ENCODE data around the gene BORCS5. TPM values are rescaled to one million over a fixed set of nuclear protein-coding genes. Genes with fewer than 3 reads are reported as not detected.

BORCS5 gene
- total RNA-seq, 2 experiments from 2014 or later = 43.7 to 47.8 TPM

- intact Hi-C loops (cut with micrococcal nuclease) = loop anchor here (1.0 kb wide), 8 partner anchors 20 to 348 kb away; partner anchors contain the start of gene BORCS5
- peaks cover 45% of the 10 kb centered on the region for H3K4me1 Mint-ChIP-seq (ENCODE audit: low read depth)
- H3K27ac Mint-ChIP-seq = peak overlapping the region; percentile 70
- peaks cover 8% of the 10 kb centered on the region for H3K9me3 Mint-ChIP-seq
- H3K4me3 Mint-ChIP-seq = no peak overlapping the region
- no peaks in the 10 kb centered on the region for H3K27me3 Mint-ChIP-seq
- no peak for DNase-seq
- peaks cover 27% of the 10 kb centered on the region for H3K36me3 Mint-ChIP-seq
- POLR2A ChIA-PET = interaction anchor here (0.6 to 1.9 kb wide), 15 partner anchors 20 to 347 kb away, joined by 3 to 12 read pairs (median 4); partner anchors contain the start of genes BORCS5 and DUSP16
- CTCF ChIA-PET = interaction anchor here (0.7 to 5.0 kb wide), 46 partner anchors 8 to 360 kb away, joined by 3 to 51 read pairs (median 5); partner anchors contain the start of genes BORCS5 and DUSP16
Observed at GRCh38 chr12:12376646-12377448, 20.0 kb downstream of the BORCS5 start.

GRCh38 chr12:12378616-12379015 lies 21.7 kb downstream of the BORCS5 start:
- no peak for DNase-seq
- Mint-ChIP-seq H3K27ac (peak overlapping the region; percentile 72), H3K4me1 (ENCODE audit: low read depth) (peaks cover 56% of the 10 kb centered on the region), H3K36me3 (peaks cover 34% of the 10 kb centered on the region), H3K4me3 (no peak overlapping the region), H3K27me3 (no peaks in the 10 kb centered on the region), H3K9me3 (peaks cover 14% of the 10 kb centered on the region)
- CTCF ChIA-PET = interaction anchor here (0.6 to 5.0 kb wide), 9 partner anchors 11 to 358 kb away, joined by 3 to 51 read pairs (median 6); no protein-coding TSS in a partner anchor
- intact Hi-C loops (cut with micrococcal nuclease) = no loop called here
- POLR2A ChIA-PET = interaction anchor here (0.5 kb wide), 1 partner anchor 319 kb away, joined by 3 read pairs; no protein-coding TSS in a partner anchor

GRCh38 chr12:12379831-12380730 lies 23.2 kb downstream of the BORCS5 start:
- POLR2A ChIA-PET = interaction anchor here (0.7 to 1.4 kb wide), 13 partner anchors 22 to 338 kb away, joined by 3 to 11 read pairs (median 4); partner anchors contain the start of genes BORCS5 and DUSP16

GRCh38 chr12:12380949-12381593 lies 24.2 kb downstream of the BORCS5 start:
- DNase-seq = no peak
- Mint-ChIP-seq H3K27ac (peak overlapping the region; percentile 88), H3K4me1 (ENCODE audit: low read depth) (peaks cover 76% of the 10 kb centered on the region), H3K27me3 (no peaks in the 10 kb centered on the region), H3K4me3 (no peak overlapping the region), H3K36me3 (peaks cover 45% of the 10 kb centered on the region), H3K9me3 (peaks cover 14% of the 10 kb centered on the region)
- ChIA-PET CTCF (no interaction called here), POLR2A (no interaction called here)
- intact Hi-C loops (cut with micrococcal nuclease) = loop anchor here (1.0 kb wide), 3 partner anchors 61 to 94 kb away; no protein-coding TSS in a partner anchor

More at GRCh38 chr12:12379831-12380730, 23.2 kb downstream of the BORCS5 start:
- CTCF ChIA-PET = interaction anchor here (0.6 to 4.0 kb wide), 10 partner anchors 62 to 410 kb away, joined by 3 to 51 read pairs (median 6); partner anchors contain the start of gene DUSP16
- peak; percentile 57 for DNase-seq
- intact Hi-C loops (cut with micrococcal nuclease) = loop anchor here (1.0 kb wide), 3 partner anchors 62 to 95 kb away; no protein-coding TSS in a partner anchor
- H3K27me3 Mint-ChIP-seq = no peaks in the 10 kb centered on the region
- peak overlapping the region; percentile 88 for H3K27ac Mint-ChIP-seq
- H3K36me3 Mint-ChIP-seq = peaks cover 42% of the 10 kb centered on the region
- H3K4me3 Mint-ChIP-seq = peak overlapping the region; percentile 8
- H3K9me3 Mint-ChIP-seq = peaks cover 14% of the 10 kb centered on the region
- peaks cover 69% of the 10 kb centered on the region for H3K4me1 Mint-ChIP-seq (ENCODE audit: low read depth)

- H3K9me3 Mint-ChIP-seq = peaks cover 14% of the 10 kb centered on the region
- no peak for DNase-seq
- ChIA-PET CTCF (no interaction called here), POLR2A (no interaction called here)
- intact Hi-C loops (cut with micrococcal nuclease) = no loop called here
- peaks cover 75% of the 10 kb centered on the region for H3K4me1 Mint-ChIP-seq (ENCODE audit: low read depth)
- peaks cover 45% of the 10 kb centered on the region for H3K36me3 Mint-ChIP-seq
- H3K4me3 Mint-ChIP-seq = no peak overlapping the region
- no peaks in the 10 kb centered on the region for H3K27me3 Mint-ChIP-seq
- peak overlapping the region; percentile 0 for H3K27ac Mint-ChIP-seq
Observed at GRCh38 chr12:12381982-12382381, 25.1 kb downstream of the BORCS5 start.

- ChIA-PET POLR2A (interaction anchor here (0.5 to 2.4 kb wide), 12 partner anchors 27 to 717 kb away, joined by 3 to 13 read pairs (median 4); no protein-coding TSS in a partner anchor), CTCF (interaction anchor here (0.5 to 2.8 kb wide), 10 partner anchors 8 to 179 kb away, joined by 3 to 12 read pairs (median 3); partner anchors contain the start of gene DUSP16)
- H3K4me3 Mint-ChIP-seq = peak overlapping the region; percentile 48
- DNase-seq = peak; percentile 80
- no peaks in the 10 kb centered on the region for H3K27me3 Mint-ChIP-seq
- peaks cover 68% of the 10 kb centered on the region for H3K4me1 Mint-ChIP-seq (ENCODE audit: low read depth)
- intact Hi-C loops (cut with micrococcal nuclease) = loop anchor here (1.0 to 2.0 kb wide), 3 partner anchors 24 to 77 kb away; no protein-coding TSS in a partner anchor
- H3K36me3 Mint-ChIP-seq = peaks cover 46% of the 10 kb centered on the region
- H3K9me3 Mint-ChIP-seq = peaks cover 11% of the 10 kb centered on the region
- H3K27ac Mint-ChIP-seq = peak overlapping the region; percentile 93
Observed at GRCh38 chr12:12384571-12385340, 27.9 kb downstream of the BORCS5 start.

- H3K4me1 Mint-ChIP-seq (ENCODE audit: low read depth) = peaks cover 47% of the 10 kb centered on the region
- H3K36me3 Mint-ChIP-seq = peaks cover 40% of the 10 kb centered on the region
- DNase-seq = no peak
- ChIA-PET POLR2A (interaction anchor here (1.0 to 1.4 kb wide), 5 partner anchors 30 to 350 kb away, joined by 3 to 5 read pairs (median 4); partner anchors contain the start of gene BORCS5), CTCF (interaction anchor here (0.5 to 1.5 kb wide), 5 partner anchors 11 to 318 kb away, joined by 3 to 5 read pairs (median 3); no protein-coding TSS in a partner anchor)
- H3K27ac Mint-ChIP-seq = peak overlapping the region; percentile 85
- peaks cover 3% of the 10 kb centered on the region for H3K9me3 Mint-ChIP-seq
- no peaks in the 10 kb centered on the region for H3K27me3 Mint-ChIP-seq
- intact Hi-C loops (cut with micrococcal nuclease) = no loop called here
- no peak overlapping the region for H3K4me3 Mint-ChIP-seq
Observed at GRCh38 chr12:12387501-12387900, 30.6 kb downstream of the BORCS5 start.

GRCh38 chr12:12392413-12392812 lies 35.5 kb downstream of the BORCS5 start:
- intact Hi-C loops (cut with micrococcal nuclease) = no loop called here
- Mint-ChIP-seq H3K4me1 (ENCODE audit: low read depth) (peaks cover 35% of the 10 kb centered on the region), H3K4me3 (no peak overlapping the region), H3K27ac (no peak overlapping the region), H3K27me3 (no peaks in the 10 kb centered on the region), H3K9me3 (no peaks in the 10 kb centered on the region), H3K36me3 (peaks cover 27% of the 10 kb centered on the region)
- CTCF ChIA-PET = no interaction called here
- POLR2A ChIA-PET = interaction anchor here (0.6 kb wide), 1 partner anchor 37 kb away, joined by 3 read pairs; no protein-coding TSS in a partner anchor
- no peak for DNase-seq

GRCh38 chr12:12393171-12393570 lies 36.3 kb downstream of the BORCS5 start:
- ChIA-PET POLR2A (no interaction called here), CTCF (no interaction called here)
- Mint-ChIP-seq H3K27me3 (no peaks in the 10 kb centered on the region), H3K4me1 (ENCODE audit: low read depth) (peaks cover 36% of the 10 kb centered on the region), H3K36me3 (peaks cover 25% of the 10 kb centered on the region), H3K27ac (no peak overlapping the region), H3K9me3 (no peaks in the 10 kb centered on the region), H3K4me3 (no peak overlapping the region)
- intact Hi-C loops (cut with micrococcal nuclease) = no loop called here
- DNase-seq = no peak

- Mint-ChIP-seq H3K36me3 (peaks cover 16% of the 10 kb centered on the region), H3K4me3 (no peak overlapping the region), H3K27me3 (no peaks in the 10 kb centered on the region), H3K4me1 (ENCODE audit: low read depth) (peaks cover 52% of the 10 kb centered on the region), H3K9me3 (peaks cover 4% of the 10 kb centered on the region), H3K27ac (no peak overlapping the region)
- intact Hi-C loops (cut with micrococcal nuclease) = no loop called here
- CTCF ChIA-PET = no interaction called here
- no peak for DNase-seq
- POLR2A ChIA-PET = no interaction called here
Observed at GRCh38 chr12:12396694-12397093, 39.8 kb downstream of the BORCS5 start.
